ENCODE measurements around the gene BTBD7.
A peak's percentile ranks its signal among the peaks of the same experiment; 100 is the strongest.
"Not testable (repeated sequence)": the region's sequence is repeated elsewhere in the genome, so short reads cannot be mapped to it uniquely, and the experiment has no call there.

BTBD7 gene

DNA sequence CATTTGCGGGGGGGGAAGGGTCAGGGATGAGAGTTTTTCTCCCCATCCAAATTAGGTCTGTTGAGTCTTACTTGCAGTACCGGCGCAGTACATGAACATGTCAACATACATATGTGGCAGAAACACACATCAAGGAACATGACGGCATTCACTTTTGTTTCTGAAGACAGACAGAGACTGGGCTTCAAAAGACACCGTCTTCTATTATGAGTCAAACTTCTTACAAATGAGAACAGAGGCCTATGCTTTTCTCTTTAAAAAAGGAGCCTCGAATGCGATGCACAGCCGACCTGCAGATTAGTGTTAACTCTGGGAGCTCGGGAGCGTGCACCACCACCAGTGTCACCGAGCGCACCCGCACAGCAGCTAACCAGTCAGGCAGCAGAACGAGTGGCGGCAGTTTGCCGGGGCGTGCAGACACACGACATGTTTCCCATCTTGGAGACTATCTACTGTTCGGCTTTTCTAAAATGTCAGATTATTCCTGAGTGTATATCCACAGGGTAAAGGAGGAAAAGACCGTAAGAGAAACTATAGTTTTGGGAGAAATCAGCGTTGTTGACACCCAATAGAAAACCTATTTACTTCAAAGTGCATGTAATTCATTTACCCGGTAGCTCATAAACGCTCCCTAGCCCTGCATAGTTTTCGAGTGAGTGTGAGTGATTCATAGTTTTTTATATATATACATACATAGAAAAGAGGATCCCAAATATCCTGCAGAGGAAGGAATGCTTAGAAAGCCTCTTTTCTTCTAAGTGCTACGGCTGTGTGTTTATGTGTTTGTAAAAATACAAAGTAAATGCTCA, 92.8 kb downstream of the BTBD7 start:
- no peak for DNase-seq

DNA sequence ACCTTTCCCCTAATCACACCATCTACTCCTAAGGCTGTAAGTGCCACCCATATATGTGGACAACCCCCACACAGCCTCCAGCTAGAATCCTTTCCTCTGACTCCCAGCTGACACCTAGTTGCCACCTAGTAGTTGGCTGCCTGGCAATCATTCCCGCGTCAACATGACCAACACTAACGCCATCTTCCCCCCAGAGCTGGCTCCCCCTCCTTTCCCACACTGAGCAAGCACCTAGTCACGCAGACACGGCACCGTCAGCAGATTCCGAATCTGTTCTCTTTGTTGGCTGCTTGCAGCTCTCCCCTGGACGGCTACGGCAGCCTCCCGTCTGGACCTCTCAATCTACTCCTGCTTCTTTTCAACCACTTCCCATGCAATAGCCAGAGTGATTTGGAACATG, 98.0 kb downstream of the BTBD7 start:
- no peak for DNase-seq

DNA sequence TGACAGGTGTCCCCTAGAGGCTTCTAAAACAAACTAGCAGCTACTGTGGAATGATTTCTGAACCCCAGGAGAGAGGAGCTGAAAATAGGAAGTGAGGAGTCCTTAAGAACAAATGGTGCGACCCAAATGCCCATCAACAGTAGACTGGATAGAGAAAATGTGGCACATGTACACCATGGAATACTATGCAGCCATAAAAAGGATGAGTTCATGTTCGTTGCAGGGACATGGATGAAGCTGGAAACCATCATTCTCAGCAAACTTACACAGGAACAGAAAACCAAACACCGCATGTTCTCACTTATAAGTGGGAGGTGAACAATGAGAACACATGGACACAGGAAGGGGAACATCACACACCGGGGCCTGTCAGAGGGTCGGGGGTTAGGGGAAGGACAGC, 99.8 kb downstream of the BTBD7 start:
- not testable (repeated sequence) for DNase-seq

DNA sequence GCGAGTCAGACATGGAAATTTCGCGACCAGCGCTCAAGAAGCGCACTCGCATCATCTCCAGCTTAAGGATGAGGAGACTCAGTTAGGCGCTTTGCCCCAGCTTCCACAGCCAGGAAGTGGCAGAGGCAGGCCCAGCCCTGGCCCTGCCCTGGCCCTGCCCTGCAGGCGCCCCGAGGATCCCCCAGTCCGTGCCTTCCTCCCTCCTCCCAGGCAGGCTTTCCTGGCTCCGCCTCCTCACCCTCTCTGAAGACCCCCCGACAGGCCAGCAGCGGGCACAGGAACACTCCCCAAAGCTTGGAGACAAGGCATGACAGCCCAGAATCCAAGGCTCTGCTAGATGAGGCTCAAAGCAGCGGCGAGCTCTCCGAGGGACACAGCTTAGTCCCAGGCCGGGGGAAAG, 100.7 kb downstream of the BTBD7 start:
- no peak for DNase-seq

DNA sequence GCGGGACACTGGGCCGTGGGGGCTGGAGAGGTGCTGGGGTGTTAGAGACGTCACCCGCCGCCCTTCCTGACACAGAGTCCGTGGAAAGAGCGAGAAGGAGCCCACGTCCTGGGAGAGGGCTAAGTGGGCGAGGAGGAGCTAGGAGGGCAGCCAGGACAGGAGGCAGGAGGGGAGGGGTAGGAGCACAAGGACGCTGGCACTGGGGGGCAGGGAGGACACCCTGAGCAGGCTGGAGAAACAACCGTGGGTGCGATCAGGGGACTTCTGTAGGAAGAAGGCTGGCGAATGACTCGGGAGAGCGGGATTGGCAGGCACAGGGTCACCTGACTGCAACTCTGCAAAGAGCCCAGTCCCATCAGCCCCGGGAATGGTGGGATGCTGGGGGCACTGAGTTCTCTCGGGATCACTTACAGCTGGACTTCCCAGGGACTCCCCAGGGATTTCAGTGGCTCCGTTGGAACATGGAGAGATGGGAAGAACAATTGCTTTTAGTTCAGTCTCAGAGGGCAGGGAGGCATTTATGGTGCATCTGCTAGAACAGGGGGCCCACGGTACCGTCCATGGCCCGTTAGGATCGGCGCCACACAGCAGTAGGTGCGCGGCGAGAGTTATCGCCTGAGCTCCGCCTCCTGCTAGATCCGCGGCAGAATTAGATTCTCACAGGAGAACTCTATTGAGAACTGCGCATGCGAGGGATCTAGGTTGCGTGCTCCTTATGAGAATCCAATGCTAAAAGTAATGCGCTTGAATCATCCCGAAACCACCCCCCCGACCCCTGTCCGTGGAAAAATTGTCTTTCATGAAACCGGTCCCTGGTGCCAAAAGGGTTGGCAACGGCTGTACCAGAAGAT, 101.5 kb downstream of the BTBD7 start:
- DNase-seq = no peak

DNA sequence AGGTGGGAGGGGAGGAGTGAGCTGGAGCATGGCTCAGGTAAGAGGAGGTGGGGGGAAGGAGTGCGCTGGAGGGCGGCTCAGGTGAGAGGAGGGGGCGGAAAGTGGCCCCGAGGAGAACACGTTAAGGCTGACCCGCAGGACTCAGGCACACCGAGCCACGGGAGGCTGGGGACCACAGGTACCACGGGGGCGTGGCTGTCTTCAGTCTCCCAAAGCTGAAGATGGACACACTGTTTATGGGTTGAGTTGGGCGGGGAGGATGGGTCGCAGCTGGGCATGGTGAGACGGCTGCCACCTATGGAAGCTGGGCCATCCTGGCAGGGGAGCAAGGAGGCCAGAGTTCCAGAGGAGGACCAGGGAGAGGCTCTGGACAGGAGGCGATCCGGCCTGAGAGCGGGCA, 102.3 kb downstream of the BTBD7 start:
- DNase-seq = no peak

DNA sequence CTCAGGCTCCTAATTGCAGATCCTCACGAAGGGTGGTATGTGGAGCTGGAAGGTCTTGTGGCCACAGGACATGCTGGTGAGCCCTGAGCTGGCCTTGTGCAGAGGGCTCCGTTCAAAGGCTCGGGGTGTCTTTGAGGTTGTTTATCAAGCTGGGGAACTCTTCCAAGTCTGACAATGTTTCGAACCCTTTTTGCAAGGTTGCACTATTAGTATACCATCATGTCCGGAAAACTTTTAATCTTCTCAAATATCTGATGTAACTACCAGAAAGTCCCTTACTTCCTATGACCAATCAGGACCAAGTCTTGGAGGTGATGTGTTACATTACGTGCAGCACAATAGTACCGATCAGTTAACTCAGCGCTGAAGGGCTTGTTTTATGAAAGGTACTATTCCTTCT, 104.3 kb downstream of the BTBD7 start:
- no peak for DNase-seq

DNA sequence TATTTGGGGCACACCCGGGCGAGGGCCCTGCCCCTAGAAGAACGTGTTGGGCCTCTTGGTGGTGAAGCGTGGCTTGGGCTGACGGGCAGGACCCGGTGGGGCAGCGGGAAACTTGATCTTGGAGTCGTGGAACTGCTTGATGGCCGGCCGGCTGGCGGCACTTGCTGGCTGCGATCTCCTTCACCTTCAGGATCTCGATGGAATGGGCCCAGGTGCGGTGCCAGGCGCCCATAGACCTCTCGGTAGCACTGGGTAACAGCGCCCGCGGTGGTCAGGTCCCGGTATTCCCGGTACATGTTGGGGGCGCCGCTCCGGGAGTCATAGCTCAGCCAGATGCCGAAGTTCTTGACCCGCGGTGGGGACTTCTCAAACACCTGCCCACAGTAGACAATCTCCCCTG, 109.3 kb downstream of the BTBD7 start:
- no peak for DNase-seq

DNA sequence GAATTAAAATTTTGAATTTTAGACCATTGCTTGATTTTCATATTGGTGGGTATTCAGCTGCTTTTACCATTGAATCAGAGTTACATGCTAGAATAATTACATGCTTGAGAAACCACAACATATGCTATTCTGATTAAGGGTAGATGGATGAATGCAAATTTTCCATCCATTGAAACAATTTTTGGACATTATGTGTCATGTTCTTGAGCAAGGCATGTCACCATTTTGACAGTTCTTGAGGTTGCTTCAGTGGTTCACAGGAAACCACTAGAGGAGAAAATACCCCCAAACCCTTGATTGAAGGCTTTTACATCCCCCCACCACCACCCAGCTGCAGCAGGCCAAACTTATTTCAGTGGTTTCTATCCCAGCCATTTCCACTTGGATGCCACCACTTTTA, 112.3 kb downstream of the BTBD7 start:
- DNase-seq = no peak

DNA sequence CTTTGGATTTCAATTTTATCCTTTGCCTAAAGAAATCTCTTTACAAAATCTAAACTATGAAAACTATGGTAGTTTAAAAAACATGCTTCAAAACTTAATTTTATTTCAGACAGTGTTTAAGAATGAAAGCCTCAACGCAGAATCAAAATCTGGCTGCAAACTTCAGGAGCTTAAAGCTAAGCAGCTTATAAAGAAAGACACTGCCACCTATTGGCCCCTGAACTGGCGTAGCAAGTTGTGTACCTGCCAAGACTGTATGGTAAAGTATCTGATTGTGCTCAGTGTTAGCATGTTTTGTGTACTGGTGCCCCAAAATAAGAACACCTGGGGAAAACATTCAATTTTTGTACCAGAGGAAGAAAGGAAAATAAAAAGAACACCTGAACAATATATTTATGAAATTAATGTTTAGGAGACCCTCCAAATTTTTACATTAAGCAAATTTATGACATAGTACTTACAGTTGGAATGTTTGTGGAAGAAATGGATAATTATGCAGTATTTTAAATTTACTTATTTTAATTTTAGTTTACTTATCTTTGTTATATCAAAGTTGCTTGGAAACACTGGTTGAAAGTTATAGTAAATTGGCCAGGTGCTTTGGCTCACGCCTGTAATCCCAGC, 113.6 kb downstream of the BTBD7 start:
- peak; percentile 23 for DNase-seq

DNA sequence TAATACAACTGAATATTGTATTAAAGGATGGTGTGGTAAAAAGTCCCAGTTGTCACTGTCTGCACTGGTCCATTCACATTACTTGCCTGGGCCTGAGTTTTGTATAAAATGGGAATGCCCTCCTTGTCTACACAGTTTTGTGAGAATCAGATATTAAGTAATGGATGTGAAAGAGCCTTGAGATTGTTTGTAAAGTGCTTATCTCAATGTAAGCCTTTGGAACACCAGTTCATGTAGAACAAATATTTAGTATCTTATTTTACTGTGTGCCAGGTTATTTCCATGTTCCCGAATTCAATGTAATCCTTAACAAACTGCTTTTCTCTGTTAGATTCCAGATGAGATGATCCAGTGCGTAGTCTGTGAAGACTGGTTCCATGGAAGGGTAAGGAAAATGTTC, 118.2 kb downstream of the BTBD7 start:
- DNase-seq = no peak

DNA sequence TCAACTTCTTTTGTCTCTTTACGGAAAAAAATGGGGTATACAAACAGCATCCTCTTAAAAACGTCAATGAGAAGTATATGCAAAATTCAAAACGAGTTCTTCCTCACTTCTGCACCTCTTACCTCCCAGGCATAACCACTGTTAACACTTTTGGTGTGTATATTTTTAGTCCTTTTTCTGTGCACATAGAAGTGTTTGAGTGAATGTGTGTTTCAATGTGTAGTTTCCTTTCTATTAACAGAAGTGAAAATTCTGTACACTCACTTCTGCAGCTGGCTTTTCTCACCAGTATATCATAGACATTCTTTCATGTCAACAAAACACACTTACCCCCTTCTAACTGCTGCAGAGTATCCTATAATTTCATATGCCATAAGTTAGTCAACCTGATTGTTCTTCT, 120.4 kb downstream of the BTBD7 start:
- DNase-seq = no peak

DNA sequence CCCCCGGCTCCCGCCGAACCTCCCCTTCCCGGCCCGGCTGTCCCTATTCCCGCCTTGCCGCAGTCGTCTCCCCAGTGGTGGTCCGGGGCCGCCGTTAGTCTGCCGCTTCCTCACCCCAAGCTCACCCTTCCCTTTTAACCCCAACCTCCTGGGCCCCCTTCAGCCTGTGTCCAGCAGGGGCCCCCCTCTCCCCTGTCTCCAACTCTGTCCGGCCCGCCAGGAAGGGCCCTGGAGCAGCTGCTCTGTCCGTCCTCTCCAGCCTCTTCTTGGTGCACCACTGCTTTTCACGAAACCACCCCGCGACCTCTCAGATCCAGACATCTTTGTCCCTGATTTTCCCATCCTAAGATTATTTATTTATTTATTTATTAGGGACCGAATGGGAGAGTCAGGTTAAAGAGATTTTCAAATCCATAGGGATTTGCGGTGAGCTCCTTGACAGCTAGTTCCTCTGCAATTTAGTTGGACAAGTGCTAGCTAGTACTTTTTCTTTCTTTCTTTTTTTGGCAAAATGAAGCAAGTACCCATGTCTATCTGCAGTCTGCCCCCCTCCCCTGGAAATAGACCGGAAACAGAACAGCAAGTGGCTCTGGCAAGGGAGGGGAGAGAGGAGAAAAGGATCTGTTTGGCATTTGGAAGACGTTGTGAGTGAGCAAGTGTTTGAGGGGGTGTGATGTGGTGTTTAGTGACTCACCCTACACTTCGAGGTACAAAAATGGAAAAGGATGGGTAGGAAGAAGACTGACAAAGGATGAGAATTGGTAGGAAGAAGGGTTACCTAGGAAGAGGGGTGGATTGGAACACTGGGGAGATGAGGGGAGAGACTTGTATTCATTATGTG, 125.1 kb downstream of the BTBD7 start:
- no peak for DNase-seq

DNA sequence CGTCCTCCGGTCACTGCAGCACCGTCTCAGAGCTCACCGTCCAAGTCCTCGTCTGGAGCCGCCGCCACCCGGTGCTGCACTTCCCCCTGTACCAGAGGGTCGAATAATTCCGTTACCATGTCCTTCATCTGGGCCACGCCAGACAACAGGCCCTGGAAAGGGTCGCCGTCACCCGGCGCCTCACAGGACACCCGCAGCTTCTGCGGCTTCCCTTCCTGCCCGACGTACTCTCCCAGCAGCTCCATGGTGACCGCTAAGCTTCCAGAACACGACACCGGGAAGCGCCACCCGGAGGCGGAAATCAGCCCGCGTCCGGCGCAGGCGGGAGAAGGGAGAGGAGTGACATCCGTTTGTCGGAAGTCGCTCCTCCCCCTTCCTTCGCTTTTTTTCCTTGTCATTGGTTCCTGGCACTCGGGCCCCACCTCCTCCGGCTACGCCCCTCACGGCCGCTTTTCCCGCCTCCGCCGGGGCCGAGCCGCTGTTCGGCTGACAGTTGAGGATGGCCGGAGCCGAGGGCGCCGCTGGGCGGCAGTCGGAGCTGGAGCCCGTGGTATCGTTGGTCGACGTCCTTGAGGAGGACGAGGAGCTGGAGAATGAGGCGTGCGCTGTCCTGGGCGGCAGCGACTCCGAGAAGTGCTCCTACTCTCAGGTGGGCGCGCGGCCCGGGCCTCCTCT, 125.9 kb downstream of the BTBD7 start, which contains the start of the genes GON7 and UBR7:
TSS of gene GON7 (minus strand) at position 273 of the 675 bp plus-strand sequence. CDS start at position 245, 28 bp downstream.
TSS of gene UBR7 (plus strand) at position 464 of the 675 bp plus-strand sequence. CDS start at position 500, 36 bp downstream.
- peak; percentile 71 for DNase-seq

DNA sequence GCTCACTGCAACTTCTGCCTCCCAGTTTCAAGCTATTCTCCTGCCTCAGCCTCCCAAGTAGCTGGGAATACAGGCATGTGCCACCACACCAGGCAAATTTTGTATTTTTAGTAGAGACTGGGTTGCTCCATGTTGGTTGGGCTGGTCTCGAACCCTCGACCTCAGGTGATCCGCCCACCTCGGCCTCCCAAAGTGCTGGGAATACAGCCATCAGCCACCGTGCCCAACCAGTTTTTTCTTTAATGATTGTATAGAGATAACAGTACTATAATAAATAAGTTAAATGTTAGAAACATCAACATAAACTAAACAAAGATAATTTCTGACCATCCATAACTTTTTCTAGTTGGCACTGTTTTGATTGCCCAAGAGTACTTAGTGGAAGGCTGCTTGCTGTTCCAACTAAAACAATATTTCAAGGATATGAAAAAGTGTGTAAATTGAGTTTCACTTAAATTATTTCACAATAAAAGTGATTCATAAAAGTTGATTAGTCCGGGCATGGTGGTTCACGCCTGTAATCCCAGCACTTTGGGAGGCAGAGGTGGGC, 131.6 kb downstream of the BTBD7 start:
- no peak for DNase-seq

DNA sequence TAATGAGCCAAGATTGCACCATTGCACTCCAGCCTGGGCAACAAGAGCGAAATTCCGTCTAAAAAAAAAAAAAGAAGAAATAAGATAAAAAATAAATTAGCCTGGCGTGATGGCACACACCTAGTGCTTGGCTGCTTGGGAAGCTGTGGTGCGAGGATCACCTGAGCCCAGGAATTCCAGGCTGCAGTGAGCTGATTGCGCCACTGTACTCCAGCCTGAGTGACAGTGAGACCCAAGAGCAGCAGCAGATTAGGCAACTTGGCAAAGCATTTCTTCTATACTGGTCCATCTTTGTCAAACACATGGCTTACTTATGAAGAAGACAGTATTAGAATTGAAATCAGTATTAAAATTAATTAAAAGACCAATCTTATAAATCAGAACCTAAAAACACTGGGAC, 132.3 kb downstream of the BTBD7 start:
- no peak for DNase-seq

DNA sequence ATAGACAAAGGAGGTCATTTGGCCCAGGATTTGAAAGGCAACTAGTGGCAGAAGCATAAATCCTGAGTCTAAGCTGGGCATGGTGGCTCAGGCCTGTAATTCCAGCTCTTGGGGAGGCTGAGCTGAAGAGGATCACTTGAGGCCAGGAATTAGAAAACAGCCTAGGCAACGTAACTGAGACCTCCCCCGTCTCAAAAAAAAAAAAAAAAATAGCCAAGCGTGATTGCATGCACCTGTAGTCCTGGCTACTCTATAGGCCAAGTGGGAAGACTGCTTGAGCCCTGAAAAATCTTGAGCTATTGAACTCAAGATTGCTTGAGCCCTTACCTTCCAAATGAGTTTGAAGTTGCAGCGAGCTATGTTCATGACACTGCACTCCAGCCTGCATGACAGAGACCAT, 133.8 kb downstream of the BTBD7 start:
- DNase-seq = no peak

DNA sequence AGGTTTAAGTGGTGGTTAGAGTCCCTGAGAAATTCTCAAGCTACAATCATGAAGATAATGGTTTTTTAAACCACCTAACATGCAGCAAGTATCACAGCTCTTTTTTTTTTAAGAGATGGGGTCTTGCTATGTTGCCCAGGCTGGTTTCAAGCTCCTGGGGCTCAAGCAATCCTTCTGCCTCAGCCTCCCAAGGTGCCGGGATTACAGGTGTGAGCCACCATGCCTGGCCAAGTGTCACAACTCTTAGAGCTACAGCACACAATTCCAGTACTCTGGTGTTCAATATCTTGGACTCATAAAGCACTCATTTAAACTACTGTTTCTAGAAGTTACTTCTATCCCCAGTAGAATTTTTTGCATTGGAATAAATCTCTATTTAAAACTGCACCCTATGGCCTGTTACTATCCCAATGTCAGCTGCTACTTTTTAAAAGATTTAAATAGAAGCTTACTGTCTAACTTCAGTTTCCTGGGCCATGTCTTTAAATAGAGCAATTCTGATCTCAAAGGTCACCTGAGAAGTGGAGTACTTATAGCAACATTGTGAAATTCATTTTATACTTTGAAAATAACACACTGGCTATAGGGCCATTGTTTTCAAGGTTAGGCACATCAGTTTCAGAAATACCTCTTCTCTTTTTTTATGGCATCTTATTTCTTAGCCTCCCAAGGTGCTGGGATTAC, 137.4 kb downstream of the BTBD7 start:
- DNase-seq = no peak

All from activated CD4-positive, alpha-beta T cell treated with anti-CD3 and anti-CD28 coated beads for 1 hour (primary cell).